Measurements from ENCODE around the gene AP2A1.

Gene AP2A1

DNA sequence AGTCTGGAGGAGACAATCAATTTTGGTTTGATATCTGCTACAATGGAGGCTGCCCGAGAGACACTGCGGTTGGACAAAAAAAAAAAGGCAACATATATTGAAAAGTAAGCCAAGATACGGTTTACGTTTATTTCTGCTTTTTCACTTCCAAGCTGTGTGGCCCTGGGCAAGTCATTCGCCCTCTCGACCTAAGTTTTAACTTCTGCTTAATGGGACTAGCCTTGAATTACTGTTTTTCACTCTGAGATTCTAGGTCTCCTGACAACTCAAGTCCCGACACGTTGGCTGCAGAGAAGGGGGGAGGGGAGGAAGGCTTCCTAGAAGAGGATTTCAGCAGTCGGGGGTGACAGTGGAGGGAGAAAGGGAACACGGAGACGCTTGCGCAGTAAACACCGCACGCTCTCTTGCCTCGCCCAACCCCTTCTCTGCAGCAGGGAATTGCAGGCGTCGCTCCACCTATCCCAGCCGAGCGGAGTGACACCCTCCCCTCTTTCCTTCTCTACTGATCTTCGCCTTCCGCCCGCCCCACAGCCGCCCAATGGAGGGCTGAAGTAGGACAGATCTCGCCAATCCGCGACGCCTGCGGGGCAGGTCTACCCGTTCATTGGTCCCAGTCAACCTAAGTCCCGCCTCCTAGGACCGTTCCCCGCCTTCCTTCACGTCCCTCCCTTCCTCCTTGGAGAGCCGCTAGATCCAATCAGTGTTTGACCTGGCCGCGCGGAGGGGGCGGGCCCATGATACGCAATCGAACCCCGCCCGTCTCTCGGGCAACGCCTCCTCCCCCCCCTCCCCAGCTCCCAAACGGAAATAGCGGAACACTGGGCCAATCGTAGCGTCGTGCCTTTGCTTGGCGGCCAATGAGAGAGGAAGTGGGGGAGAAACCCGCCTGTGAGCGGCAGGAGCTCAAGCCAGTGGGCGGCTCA lies 533 bp upstream of the AP2A1 start:
- DNase-seq (ENCODE audit: low read depth in 2 of 3, low spot score in 2 of 3) = peak; percentile 82 to 99 (median 91)

DNA sequence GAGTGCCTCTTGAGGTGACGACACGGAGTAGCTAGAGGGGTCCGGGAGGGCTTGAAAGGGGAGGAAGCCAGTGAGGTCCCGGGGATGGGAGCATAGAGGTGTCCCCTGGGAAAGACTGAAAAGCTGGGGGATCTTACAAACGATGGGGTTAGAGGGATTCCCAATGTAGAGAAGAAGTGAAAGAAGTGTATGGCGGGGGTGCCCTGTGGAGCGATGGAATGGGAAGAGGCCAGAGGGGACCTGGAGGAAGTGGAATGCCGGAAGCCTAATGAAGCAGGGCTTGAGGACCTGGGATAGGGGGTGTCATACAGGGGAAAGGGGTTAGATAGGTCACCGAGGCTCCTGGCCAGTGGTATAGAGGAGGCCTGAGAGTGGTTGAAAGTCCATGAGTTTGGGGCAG lies 580 bp downstream of the AP2A1 start:
- DNase-seq (ENCODE audit: low read depth in 2 of 3, low spot score in 2 of 3) = no peak

DNA sequence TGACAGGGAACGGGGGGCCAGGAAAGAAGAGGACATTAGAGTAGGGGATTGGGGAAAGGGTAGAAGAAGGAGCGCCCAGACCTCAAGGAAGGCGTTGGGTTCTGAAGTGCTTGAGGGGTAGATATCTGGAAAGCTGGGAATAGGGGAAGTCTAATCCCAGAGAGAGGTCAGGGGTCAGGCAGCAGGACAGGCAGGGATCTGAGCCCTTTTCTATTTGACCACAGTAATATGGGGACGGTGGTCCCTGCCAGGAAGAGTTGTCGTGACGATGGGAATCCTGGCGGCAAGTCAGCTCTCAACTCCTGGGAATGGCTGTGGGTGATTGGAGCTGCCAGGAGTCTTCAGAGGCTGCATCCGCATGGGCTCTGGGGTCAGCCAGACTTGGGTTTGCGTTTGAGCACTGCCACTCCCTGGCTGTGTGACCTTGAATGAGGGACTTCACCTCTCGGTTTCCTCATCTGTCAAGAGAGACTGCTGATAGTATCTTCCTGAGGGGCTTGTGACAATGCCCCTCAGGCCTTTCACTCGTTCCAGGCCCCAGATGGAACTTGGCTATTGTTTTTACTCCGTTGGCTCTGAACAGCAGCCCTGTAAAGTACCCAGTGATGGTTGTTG lies 1.3 kb downstream of the AP2A1 start:
- DNase-seq (ENCODE audit: low read depth in 2 of 3, low spot score in 2 of 3) = no peak

DNA sequence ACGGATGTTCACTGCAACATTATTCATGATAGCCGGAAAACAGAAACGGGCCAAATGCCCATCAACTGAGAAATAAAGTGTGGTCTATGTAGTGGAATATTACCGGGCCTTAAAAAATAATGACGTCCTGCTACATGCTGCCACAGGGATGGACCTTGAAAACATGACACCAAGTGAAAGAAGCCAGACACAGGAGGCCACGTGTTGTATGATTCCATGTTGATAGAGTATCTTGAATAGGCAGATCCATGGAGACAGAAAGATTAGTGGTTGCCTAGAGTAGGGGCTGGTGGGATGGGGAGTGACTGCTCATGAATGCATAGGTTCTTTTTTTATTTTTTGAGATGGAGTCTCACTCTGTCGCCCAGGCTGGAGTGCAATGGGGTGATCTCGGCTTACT lies 3.7 kb downstream of the AP2A1 start:
- no peak for DNase-seq (ENCODE audit: low read depth in 2 of 3, low spot score in 2 of 3)

DNA sequence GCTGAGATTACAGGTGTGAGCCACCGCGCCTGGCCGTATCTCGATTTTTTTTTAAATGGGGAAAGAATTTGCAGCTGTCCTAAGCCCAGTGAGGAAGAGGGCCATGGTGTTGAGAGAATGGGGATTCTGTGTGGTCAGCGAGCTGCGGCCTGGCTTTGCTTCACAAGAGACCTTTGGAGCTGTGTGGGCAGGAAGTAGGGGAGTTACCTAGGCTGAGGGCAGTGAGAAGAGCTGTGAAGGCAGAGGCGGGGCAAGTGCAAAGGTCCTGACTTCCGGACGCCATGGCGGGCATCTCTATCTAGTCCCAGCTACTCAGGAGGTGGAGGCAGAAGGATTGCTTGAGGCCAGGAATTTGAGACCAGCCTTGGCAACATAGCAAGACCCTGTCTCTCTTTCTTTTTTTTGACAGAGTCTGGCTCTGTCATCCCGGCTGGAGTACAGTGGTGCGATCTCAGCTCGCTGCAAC lies 4.9 kb downstream of the AP2A1 start:
- no peak for DNase-seq (ENCODE audit: low read depth in 2 of 3, low spot score in 2 of 3)

DNA sequence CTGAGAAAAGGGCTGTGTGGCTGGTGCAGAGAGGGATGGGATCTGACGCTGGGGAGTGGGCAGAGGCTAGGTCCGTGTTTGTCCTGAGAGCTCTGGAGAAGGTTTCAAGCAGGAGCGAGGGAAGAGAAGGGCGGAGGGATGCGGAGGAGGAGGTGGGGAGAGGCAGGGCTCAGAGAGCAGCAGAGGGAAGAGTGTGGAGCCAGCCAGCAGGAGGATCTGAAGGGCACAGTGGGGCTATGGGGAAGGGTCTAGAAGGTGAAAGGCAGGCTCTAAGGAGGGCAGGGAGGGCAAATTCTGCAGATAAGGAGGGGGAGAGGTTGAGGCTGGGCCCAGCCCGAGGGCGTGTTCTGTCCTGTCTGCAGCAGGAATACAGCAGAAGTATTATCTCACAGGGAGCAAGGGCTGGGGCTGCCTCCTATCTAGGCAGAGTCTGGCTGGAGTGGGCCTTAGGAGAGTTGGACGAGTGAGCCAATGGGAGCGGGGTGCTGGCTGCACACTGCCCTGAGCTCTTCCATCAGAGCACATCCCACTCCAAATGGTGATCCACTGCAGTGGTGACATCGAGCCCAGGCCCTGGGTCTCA lies 6.1 kb downstream of the AP2A1 start:
- no peak for DNase-seq (ENCODE audit: low read depth in 2 of 3, low spot score in 2 of 3)

DNA sequence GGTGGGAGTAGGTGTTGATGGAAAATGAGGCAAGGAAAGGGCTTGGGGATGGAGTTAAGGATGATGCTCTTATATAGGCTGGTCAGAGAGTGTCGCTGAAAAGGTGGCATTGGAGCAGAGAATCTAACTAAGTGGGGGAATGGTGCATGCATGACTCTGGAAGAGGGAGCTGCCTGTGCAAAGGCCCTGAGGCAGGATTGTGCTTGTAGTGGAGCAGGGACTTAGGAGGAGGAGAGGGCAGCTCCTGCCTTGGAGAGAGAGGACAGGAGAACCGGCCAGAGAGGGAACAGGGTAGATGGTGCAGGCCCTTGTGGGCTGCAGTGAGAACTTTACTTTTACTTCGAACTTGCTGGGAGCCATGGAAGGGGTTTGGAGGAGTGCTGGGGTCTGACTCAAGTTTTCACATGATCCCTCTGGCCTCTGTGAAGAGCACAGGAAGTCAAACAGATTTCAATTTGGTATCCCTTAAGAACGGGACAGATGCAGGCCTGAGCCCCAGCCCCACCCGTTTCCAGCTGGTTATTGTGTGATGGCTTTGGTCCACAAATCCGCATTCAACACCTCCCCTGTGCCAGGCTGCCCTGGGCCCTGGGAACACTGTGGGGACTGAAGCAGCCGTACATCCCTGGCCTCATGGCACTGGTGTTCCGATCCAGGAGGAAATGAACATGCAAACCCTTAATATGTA lies 7.0 kb downstream of the AP2A1 start:
- no peak for DNase-seq (ENCODE audit: low read depth in 2 of 3, low spot score in 2 of 3)

DNA sequence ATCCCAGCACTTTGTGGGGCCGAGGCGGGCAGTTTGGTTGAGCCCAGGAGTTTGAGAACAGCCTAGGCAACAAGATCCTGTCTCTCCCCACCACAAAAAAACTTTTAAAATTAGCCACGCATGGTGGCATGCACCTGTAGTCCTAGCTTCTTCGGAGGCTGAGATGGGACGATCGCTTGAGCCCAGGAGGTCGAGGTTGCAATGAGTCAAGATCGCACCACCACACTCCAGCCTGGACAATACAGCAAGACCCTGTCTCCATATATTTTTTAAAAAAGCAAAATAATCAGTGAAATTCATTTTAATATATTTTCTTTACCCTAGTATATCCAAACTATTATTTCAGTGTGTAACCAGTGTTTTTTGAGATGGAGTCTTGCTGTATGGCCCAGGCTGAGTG lies 8.2 kb downstream of the AP2A1 start:
- DNase-seq (ENCODE audit: low read depth in 2 of 3, low spot score in 2 of 3) = no peak

DNA sequence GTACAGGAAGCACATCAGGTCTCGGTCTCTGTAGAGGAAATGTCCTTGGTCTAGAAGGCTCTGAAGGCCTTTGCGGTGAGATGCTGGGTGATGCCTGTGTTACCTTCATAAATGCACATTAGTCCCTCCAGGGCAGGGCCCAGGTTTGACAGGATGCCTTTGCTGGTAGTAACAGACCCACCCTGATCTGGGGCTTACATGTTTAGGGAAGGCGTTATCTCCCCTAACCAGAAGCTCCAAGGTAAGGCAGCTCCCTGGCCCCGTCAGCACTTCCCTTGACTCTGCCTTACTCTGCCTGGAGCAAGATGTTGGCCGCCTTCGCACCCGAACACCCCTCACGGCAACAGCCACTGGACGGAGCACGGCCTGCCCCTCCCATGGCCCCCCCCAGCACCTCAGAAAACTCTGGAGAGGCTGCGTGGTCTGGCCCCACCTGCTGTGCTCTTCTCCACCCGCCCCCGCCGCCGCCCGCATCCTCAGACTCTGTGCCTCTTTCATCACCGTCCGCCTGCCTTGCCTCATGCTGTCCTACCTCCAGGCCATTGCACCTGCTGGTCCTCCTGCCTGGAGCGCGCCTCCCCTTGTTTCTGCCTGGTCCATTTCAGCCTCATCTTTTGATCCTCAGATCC lies 9.1 kb downstream of the AP2A1 start:
- DNase-seq (ENCODE audit: low read depth in 2 of 3, low spot score in 2 of 3) = no peak

DNA sequence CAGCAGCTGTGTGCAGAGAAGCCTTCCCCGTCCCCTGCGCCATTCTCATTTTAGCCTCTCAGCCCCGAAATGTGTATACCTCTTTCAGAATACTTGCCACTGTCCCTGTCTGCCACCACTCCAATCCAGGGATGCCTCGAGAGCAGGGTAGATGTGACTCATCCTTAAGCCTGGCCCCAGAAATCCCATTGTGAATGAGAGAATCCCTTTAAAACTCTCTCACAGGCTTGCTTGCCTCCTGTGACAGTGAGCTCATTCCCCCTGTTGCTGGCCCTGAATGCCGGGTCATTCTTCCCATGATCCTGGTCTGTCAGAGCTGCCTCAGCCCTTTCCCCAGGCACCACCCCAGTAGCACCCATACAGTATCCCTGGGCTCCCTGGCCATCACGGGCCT lies 9.6 kb downstream of the AP2A1 start:
- no peak for DNase-seq (ENCODE audit: low read depth in 2 of 3, low spot score in 2 of 3)

DNA sequence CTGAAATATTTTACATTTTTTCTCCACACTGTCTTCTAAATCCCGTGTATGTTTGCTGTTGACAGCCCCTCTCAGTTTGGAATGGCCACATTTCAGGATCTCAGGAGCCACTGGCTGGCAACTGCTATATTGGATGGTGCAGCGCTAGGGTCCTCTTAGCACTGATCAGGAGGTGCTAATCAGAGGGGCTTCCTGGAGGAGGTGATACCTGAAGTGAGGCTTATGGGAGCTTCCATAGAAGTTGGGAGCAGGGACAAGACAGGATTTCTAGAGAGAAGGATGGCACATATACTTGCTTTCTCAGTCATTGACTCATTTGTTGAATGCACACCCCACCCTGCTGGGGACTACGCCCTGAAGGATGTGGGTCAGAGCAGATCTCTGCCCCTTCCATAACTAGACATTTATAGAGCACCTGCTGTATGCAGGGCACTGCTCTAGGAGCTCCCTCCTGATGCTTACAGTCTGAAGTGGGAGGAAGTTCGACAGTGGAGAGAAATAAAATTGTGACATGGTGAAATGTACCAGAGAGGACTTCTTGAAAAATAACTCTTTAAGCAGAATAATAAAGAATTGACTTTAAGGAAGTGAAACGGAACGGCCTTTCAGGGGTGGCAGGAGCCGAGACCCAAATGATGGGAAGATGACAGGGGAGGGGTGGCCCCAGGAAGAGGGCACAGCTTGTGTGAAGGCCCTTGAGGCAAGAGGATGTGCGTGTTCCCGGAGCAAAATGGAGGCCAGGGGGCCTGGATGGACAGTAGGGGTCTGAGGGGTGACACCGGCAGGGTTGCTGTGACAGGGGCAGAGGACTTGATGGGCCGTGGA lies 13.1 kb downstream of the AP2A1 start:
- DNase-seq (ENCODE audit: low read depth in 2 of 3, low spot score in 2 of 3) = no peak

DNA sequence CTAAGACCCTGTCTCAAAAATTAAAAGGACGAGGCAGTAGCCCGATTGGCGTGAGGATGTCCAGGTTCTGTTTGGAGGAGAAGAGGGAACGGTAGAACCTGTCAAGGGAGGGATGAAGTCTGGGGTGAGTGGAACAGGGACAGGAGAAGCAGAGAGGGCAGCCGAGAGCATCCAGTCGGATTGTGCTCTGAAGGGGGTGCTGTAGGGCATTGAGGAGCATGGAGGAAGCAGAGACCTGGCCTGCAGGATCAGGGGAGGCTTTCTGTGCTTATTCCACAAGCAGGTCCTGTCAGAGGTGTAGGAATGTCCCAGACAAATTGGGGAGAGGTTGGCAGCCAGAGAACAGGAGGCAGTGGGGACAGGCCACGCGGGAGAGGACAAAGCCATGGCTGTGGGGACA lies 14.1 kb downstream of the AP2A1 start:
- no peak for DNase-seq (ENCODE audit: low read depth in 2 of 3, low spot score in 2 of 3)

DNA sequence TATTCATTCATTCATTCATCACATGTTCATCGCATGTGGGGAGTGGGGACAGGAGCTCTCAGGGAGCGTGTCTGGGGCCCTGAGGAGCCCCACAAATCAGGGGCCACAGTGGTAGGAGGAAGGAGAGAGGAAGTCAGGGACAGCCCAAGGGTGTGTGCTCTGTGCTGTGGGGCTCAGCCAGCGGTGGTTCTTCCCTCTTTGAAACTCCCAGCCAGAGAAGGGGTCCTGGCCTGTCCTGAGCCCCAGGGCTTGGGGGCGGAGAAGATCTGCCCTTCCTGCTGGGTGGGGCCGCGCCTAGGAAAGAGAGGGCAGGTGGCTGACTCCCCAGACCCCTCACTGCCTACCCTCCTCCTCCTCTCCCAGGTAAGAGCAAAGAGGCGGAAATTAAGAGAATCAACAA lies 14.6 kb downstream of the AP2A1 start:
- no peak for DNase-seq (ENCODE audit: low read depth in 2 of 3, low spot score in 2 of 3)

DNA sequence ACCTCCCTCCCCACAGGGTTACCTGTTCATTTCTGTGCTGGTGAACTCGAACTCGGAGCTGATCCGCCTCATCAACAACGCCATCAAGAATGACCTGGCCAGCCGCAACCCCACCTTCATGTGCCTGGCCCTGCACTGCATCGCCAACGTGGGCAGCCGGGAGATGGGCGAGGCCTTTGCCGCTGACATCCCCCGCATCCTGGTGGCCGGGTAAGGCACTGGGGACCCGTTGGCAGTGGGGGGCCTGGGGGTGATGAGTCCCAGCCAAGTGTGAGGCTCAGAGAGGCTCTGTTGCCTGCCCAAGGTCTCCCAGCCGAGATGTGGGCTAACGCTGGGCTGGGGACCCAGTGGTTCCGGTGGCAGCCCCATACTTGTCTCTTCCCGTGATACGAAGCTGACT lies 15.7 kb downstream of the AP2A1 start:
- no peak for DNase-seq (ENCODE audit: low read depth in 2 of 3, low spot score in 2 of 3)

DNA sequence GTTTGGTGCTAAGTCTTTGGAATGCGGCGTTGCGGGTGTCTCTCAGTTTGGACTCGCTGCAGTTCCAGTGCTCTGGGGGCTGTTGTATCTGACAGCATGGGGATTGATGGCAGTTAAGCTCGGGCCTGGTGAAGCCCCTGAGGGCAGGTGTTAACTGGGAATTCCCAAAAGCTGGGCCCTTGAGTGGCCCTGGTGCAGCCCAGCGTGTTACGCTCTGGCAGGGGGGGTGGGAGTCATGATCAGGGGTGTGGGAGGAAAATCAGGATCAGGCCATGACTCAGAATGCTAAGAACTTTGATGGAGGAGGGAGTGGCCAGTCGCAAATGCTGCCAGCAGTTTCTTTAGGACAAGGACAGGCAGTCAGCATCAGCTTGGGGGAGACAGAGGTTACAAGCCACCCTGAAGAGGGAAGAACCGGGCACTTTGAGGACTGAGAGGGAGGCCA lies 19.6 kb downstream of the AP2A1 start:
- no peak for DNase-seq (ENCODE audit: low read depth in 2 of 3, low spot score in 2 of 3)

DNA sequence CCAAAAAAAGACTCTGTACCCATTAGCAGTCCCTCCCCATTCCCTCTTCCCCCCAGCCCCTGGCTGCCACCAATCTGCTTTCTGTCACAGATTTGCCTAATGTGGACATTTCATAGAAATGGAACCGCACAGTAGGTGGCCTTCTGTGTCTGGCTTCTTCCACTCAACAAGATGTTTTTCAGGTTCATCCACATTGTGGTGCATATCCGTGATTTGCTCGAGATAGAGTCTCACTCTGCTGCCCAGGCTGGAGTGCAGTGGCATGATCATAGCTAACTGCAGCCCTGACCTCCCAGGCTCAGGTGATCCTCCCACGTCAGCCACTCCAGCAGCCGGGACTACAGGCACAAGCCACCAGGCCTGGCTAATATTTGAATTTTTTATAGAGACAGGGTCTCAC lies 20.9 kb downstream of the AP2A1 start:
- no peak for DNase-seq (ENCODE audit: low read depth in 2 of 3, low spot score in 2 of 3)

DNA sequence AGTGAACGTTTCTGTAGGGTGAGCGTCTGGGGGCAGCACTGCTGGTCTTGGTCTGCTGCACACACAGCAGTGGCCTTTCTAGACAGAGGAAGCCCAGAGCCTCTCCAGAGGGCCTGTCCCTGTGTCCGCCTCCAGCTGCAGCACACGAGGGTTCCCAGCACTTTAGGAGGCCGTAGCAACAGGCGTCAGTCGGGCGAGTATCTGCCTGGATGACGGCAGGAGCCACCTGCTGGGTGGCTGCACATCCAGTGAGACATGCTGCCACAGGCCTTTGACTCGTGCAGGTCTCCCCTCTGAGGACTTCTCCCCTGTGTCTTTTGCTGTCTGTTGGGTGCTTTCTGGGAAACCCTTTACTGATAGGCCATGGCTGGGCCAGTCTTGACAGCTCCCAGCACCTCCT lies 22.1 kb downstream of the AP2A1 start:
- DNase-seq (ENCODE audit: low read depth in 2 of 3, low spot score in 2 of 3) = no peak

DNA sequence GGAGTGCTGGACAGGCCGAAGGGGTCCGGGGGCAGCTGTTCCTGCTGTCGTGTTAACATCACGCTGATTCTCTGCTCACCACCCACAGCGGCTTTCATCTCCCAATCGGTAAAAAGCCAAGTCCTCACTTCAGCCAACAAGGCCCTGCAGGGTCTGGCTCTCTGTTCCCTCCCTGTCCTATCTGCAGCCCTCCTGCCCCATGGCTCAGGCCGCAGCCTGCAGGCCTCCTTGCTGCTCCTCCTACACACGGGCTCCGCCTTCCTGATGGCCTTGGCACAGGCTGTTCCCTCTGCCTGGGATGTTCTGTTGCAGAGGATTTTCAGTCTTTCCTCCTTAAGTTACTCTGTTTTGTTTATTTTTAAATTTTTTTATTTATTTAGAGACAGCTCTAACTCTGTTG lies 24.1 kb downstream of the AP2A1 start:
- DNase-seq (ENCODE audit: low read depth in 2 of 3, low spot score in 2 of 3) = no peak

DNA sequence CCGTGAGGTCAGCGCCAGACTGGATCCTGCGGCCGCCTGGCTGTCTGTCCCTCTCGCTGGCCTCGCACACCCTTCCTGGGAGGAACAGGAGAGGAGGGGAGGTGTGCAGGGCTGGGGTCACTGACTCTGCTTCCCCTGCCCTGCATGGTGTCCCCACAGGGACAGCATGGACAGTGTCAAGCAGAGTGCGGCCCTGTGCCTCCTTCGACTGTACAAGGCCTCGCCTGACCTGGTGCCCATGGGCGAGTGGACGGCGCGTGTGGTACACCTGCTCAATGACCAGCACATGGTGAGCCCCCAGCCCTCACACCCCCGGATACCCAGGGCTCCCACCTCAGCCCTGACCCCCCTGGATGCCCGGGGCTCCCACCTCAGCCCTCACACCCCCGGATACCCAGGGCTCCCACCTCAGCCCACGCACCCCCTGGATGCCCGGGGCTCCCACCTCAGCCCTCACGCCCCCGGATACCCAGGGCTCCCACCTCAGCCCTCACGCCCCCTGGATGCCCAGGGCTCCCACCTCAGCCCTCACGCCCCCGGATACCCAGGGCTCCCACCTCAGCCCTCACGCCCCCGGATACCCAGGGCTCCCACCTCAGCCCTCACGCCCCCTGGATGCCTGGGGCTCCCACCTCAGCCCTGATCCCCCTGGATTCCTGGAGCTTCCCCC lies 25.1 kb downstream of the AP2A1 start:
- no peak for DNase-seq (ENCODE audit: low read depth in 2 of 3, low spot score in 2 of 3)
